ENCODE results near the gene TMEM203.

DNA sequence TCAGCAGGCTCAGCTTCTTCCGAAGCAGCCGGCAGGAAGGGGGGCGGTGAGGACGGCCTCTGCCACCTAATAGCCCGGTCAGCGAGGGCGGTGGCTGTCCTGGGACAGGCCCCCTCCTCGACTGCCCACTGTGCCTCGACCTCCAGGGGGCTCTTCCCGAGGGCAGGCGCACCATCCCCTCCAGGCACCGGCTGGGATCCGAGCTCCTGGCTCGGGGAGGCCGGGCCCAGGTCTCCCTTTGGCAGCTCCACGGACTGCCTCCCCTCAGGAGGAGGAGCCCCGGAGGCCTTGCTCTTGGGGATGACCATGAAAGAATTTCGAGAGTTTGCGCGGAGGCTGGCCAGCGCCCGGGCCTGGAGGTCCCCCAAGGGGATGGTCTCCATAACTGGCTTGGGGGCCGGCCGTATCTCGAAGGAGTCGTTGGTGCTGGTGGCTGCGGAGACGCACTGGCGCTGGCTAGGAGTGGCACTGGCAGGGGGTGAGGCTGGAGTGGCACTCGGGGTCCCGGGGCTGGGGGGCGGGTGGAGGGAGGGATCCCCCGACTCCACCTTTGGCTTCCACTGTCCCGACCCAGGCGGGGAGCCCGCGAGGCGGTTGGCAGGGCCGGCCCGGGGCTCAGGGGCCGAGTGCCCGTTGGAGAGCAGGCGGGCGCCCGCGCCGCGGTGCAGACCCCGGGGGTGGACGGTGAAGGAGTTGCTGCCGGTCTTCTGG lies 5.9 kb downstream of the TMEM203 start:
- TF ChIP-seq, protein P1, sequence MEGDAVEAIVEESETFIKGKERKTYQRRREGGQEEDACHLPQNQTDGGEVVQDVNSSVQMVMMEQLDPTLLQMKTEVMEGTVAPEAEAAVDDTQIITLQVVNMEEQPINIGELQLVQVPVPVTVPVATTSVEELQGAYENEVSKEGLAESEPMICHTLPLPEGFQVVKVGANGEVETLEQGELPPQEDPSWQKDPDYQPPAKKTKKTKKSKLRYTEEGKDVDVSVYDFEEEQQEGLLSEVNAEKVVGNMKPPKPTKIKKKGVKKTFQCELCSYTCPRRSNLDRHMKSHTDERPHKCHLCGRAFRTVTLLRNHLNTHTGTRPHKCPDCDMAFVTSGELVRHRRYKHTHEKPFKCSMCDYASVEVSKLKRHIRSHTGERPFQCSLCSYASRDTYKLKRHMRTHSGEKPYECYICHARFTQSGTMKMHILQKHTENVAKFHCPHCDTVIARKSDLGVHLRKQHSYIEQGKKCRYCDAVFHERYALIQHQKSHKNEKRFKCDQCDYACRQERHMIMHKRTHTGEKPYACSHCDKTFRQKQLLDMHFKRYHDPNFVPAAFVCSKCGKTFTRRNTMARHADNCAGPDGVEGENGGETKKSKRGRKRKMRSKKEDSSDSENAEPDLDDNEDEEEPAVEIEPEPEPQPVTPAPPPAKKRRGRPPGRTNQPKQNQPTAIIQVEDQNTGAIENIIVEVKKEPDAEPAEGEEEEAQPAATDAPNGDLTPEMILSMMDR (IDR thresholded peaks at IDR 0.05) = no peak
- no peak for TF ChIP-seq POLR2AphosphoS5 (IDR thresholded peaks at IDR 0.05)
- TF ChIP-seq POLR2A (IDR thresholded peaks at IDR 0.05; ENCODE audit: low read depth) = no peak
- no peak for TF ChIP-seq EP300 (IDR thresholded peaks at IDR 0.05)

All from esophagus muscularis mucosa (tissue), 4 donors.